SK-N-SH treated with all-trans-retinoic acid at 6 μM for 48 hours (cell line): ENCODE measurements around the gene DDX31.

Experiments used
- ATAC-seq: fragments of 200-7000 bp; cut with Tn5 transposase; 3 replicates; pipeline ENCODE4 v1.9.1; 2020; ENCODE audit warnings: mild to moderate bottlenecking, moderate library complexity
- BACH2 ChIP-seq: fragments of 250-450 bp; sonication (Bioruptor Pico); IDR thresholded peaks from 2 replicates; pipeline ENCODE4 v1.9.0; 2021; ENCODE audit warnings: mild to moderate bottlenecking, borderline replicate concordance
- CREB5 ChIP-seq: fragments of 250-450 bp; sonication (Bioruptor Pico); IDR thresholded peaks from 2 replicates; pipeline ENCODE4 v1.5.1; 2020; ENCODE audit warnings: low read depth, mild to moderate bottlenecking, moderate library complexity
- CSDC2 ChIP-seq: fragments of 250-450 bp; sonication (Bioruptor Pico); IDR thresholded peaks from 2 replicates; pipeline ENCODE4 v1.5.0; 2020; ENCODE audit warnings: mild to moderate bottlenecking, moderate library complexity
- ESRRG ChIP-seq: fragments of 250-450 bp; sonication (Bioruptor Pico); IDR thresholded peaks from 2 replicates; pipeline ENCODE4 v1.6.1; 2021; ENCODE audit warnings: mild to moderate bottlenecking
- ISL1 ChIP-seq: fragments of 250-450 bp; sonication (Bioruptor Pico); IDR thresholded peaks from 2 replicates; pipeline ENCODE4 v2.1.2; 2022; ENCODE audit warnings: mild to moderate bottlenecking, moderate library complexity
- OSR1 ChIP-seq: fragments of 250-450 bp; sonication (Bioruptor Pico); IDR thresholded peaks from 2 replicates; pipeline ENCODE4 v1.8.0; 2022; ENCODE audit warnings: moderate library complexity, mild to moderate bottlenecking, inconsistent platforms
- PPARA ChIP-seq: fragments of 250-450 bp; sonication (Bioruptor Pico); IDR thresholded peaks from 2 replicates; pipeline ENCODE4 v1.5.0; 2020; ENCODE audit warnings: mild to moderate bottlenecking, borderline replicate concordance
- RARB ChIP-seq: fragments of 250-450 bp; sonication (Bioruptor Pico); IDR thresholded peaks from 2 replicates; pipeline ENCODE4 v1.8.0; 2021; ENCODE audit warnings: mild to moderate bottlenecking, moderate library complexity
- SNAI2 ChIP-seq: fragments of 250-450 bp; sonication (Bioruptor Pico); IDR thresholded peaks from 2 replicates; pipeline ENCODE4 v1.5.0; 2020; ENCODE audit warnings: mild to moderate bottlenecking, moderate library complexity
- TCF4 ChIP-seq: fragments of 250-450 bp; sonication (Bioruptor Pico); IDR thresholded peaks from 2 replicates; pipeline ENCODE4 v1.8.0; 2021; ENCODE audit warnings: mild to moderate bottlenecking, moderate library complexity, borderline replicate concordance
- TOX ChIP-seq: fragments of 250-450 bp; sonication (Bioruptor Pico); IDR thresholded peaks from 2 replicates; pipeline ENCODE4 v1.8.0; 2021; ENCODE audit warnings: mild to moderate bottlenecking, moderate library complexity, borderline replicate concordance
- TSHZ2 ChIP-seq: fragments of 250-450 bp; sonication (Bioruptor Pico); IDR thresholded peaks from 2 replicates; pipeline ENCODE4 v1.5.0; 2020; ENCODE audit warnings: mild to moderate bottlenecking, moderate library complexity
- ZC3H10 ChIP-seq: fragments of 250-450 bp; sonication (Bioruptor Pico); IDR thresholded peaks from 2 replicates; pipeline ENCODE4 v1.5.1; 2021; ENCODE audit warnings: mild to moderate bottlenecking, moderate library complexity
- ZFP3 ChIP-seq: fragments of 250-450 bp; sonication (Bioruptor Pico); IDR thresholded peaks from 2 replicates; pipeline ENCODE4 v1.5.0; 2020; ENCODE audit warnings: mild to moderate bottlenecking, moderate library complexity
- ZFP30 ChIP-seq: fragments of 450-650 bp; formaldehyde crosslinking; IDR thresholded peaks from 2 replicates; pipeline ENCODE4 v1.5.0; 2022; ENCODE audit warnings: mild to moderate bottlenecking, moderate library complexity
- ZNF565 ChIP-seq: fragments of 450-650 bp; formaldehyde crosslinking; conservative IDR thresholded peaks from 2 replicates; pipeline ENCODE4 v1.5.0; 2020; ENCODE audit warnings: low read depth, mild to moderate bottlenecking, moderate library complexity
- ZNF70 ChIP-seq: fragments of 450-650 bp; formaldehyde crosslinking; IDR thresholded peaks from 2 replicates; pipeline ENCODE4 v1.5.0; 2020; ENCODE audit warnings: mild to moderate bottlenecking, moderate library complexity
- ZNF8 ChIP-seq: fragments of 450-650 bp; formaldehyde crosslinking; IDR thresholded peaks from 2 replicates; pipeline ENCODE4 v1.5.0; 2020; ENCODE audit warnings: mild to moderate bottlenecking, moderate library complexity
- TF ChIP-seq, protein P1 (sequence below): fragments of 250-450 bp; sonication (Bioruptor Pico); IDR thresholded peaks from 2 replicates; pipeline ENCODE4 v1.8.0; 2020; ENCODE audit warnings: mild to moderate bottlenecking, moderate library complexity, borderline replicate concordance
- TF ChIP-seq, protein P2 (sequence below): fragments of 250-450 bp; sonication (Bioruptor Pico); IDR thresholded peaks from 2 replicates; pipeline ENCODE4 v1.8.0; 2021; ENCODE audit warnings: low read depth, mild to moderate bottlenecking, moderate library complexity, borderline replicate concordance

Gene DDX31

GRCh38 chr9:132614324-132614723 lies 55.5 kb downstream of the DDX31 start:
- TF ChIP-seq TSHZ2 (no peak), OSR1 (CRISPR knock-in tag) (no peak), ZNF8 (CRISPR knock-in tag) (no peak), TOX (no peak), BACH2 (CRISPR knock-in tag) (no peak), SNAI2 (no peak), ZC3H10 (CRISPR knock-in tag) (no peak), ZFP3 (CRISPR knock-in tag) (no peak), CSDC2 (no peak), CREB5 (no peak), ZNF70 (CRISPR knock-in tag) (no peak), ISL1 (CRISPR knock-in tag) (no peak), PPARA (CRISPR knock-in tag) (no peak), ZFP30 (CRISPR knock-in tag) (no peak), RARB (no peak), ESRRG (CRISPR knock-in tag) (no peak), ZNF565 (CRISPR knock-in tag) (no peak)
- TF ChIP-seq, protein P1, sequence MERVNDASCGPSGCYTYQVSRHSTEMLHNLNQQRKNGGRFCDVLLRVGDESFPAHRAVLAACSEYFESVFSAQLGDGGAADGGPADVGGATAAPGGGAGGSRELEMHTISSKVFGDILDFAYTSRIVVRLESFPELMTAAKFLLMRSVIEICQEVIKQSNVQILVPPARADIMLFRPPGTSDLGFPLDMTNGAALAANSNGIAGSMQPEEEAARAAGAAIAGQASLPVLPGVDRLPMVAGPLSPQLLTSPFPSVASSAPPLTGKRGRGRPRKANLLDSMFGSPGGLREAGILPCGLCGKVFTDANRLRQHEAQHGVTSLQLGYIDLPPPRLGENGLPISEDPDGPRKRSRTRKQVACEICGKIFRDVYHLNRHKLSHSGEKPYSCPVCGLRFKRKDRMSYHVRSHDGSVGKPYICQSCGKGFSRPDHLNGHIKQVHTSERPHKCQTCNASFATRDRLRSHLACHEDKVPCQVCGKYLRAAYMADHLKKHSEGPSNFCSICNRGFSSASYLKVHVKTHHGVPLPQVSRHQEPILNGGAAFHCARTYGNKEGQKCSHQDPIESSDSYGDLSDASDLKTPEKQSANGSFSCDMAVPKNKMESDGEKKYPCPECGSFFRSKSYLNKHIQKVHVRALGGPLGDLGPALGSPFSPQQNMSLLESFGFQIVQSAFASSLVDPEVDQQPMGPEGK: no peak
- TF ChIP-seq, protein P2, sequence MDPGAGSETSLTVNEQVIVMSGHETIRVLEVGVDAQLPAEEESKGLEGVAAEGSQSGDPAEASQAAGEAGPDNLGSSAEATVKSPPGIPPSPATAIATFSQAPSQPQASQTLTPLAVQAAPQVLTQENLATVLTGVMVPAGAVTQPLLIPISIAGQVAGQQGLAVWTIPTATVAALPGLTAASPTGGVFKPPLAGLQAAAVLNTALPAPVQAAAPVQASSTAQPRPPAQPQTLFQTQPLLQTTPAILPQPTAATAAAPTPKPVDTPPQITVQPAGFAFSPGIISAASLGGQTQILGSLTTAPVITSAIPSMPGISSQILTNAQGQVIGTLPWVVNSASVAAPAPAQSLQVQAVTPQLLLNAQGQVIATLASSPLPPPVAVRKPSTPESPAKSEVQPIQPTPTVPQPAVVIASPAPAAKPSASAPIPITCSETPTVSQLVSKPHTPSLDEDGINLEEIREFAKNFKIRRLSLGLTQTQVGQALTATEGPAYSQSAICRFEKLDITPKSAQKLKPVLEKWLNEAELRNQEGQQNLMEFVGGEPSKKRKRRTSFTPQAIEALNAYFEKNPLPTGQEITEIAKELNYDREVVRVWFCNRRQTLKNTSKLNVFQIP (CRISPR knock-in tag): no peak
- ATAC-seq: no peak

GRCh38 chr9:132610661-132611060 lies 59.1 kb downstream of the DDX31 start:
- TF ChIP-seq, protein P1: no peak
- TF ChIP-seq TSHZ2: no peak
- TF ChIP-seq BACH2 (CRISPR knock-in tag): no peak
- no peak for TF ChIP-seq ISL1 (CRISPR knock-in tag)
- TF ChIP-seq RARB: no peak
- no peak for TF ChIP-seq ZNF565 (CRISPR knock-in tag)
- no peak for TF ChIP-seq ZFP30 (CRISPR knock-in tag)
- TF ChIP-seq TCF4 (CRISPR knock-in tag): no peak
- TF ChIP-seq ZNF70 (CRISPR knock-in tag): no peak
- TF ChIP-seq, all 23 proteins: peak for 0
- no peak for ATAC-seq
